Measurements from ENCODE around the gene CHN1. TPM values are rescaled to one million over a fixed set of nuclear protein-coding genes. Genes with fewer than 3 reads are reported as not detected.

The CHN1 gene
- total RNA-seq, 4 donors from 2014 or later = 6.4 to 23.8 (median 8.7) TPM

GRCh38 chr2:174969091-174969734, 36.0 kb downstream of the CHN1 start:
- no peak for DNase-seq (ENCODE audit: low spot score)
- ATAC-seq (ENCODE audit: low FRiP score) = no peak
- TF ChIP-seq CTCF (IDR thresholded peaks at IDR 0.05) = no peak

- TF ChIP-seq CTCF (IDR thresholded peaks at IDR 0.05) = no peak
- ATAC-seq (ENCODE audit: low FRiP score) = no peak
Observed at GRCh38 chr2:174967691-174968260, 37.4 kb downstream of the CHN1 start.

GRCh38 chr2:174967086-174967485, 38.1 kb downstream of the CHN1 start:
- DNase-seq (ENCODE audit: low spot score) = no peak
- TF ChIP-seq CTCF (IDR thresholded peaks at IDR 0.05) = no peak
- ATAC-seq (ENCODE audit: low FRiP score) = no peak

More at GRCh38 chr2:174967691-174968260, 37.4 kb downstream of the CHN1 start:
- DNase-seq (ENCODE audit: low spot score) = no peak

GRCh38 chr2:174965992-174966744, 39.0 kb downstream of the CHN1 start:
- no peak for DNase-seq (ENCODE audit: low spot score)
- no peak for ATAC-seq (ENCODE audit: low FRiP score)

GRCh38 chr2:174965551-174965950, 39.6 kb downstream of the CHN1 start:
- ATAC-seq (ENCODE audit: low FRiP score) (no peak), DNase-seq (ENCODE audit: low spot score) (no peak)
- no peak for TF ChIP-seq CTCF (IDR thresholded peaks at IDR 0.05)

More at GRCh38 chr2:174965992-174966744, 39.0 kb downstream of the CHN1 start:
- no peak for TF ChIP-seq CTCF (IDR thresholded peaks at IDR 0.05)

- ATAC-seq (ENCODE audit: low FRiP score) (no peak), DNase-seq (ENCODE audit: low spot score) (no peak)
- no peak for TF ChIP-seq CTCF (IDR thresholded peaks at IDR 0.05)
Observed at GRCh38 chr2:174964404-174964803, 40.8 kb downstream of the CHN1 start.
